D721Med (cell line): ENCODE results near the gene PPP6C.

Experiments used
- DNase-seq: peaks from one replicate; pipeline ENCODE4 v3.0.0; 2011; ENCODE audit warnings: low spot score; ENCODE audit not compliant: insufficient read length
- FAIRE-seq: peaks from 2 replicates; lab custom pipeline; 2011; peaks lifted over from hg19 to GRCh38; lab: Jason Lieb, UNC
- TF ChIP-seq, protein P1 (sequence below): IDR thresholded peaks from 2 replicates; pipeline ENCODE4 v1.5.1; 2012; ENCODE audit warnings: mild to moderate bottlenecking, control low read depth; ENCODE audit not compliant: insufficient read depth; ENCODE audit errors: missing control alignments

Gene PPP6C

DNA sequence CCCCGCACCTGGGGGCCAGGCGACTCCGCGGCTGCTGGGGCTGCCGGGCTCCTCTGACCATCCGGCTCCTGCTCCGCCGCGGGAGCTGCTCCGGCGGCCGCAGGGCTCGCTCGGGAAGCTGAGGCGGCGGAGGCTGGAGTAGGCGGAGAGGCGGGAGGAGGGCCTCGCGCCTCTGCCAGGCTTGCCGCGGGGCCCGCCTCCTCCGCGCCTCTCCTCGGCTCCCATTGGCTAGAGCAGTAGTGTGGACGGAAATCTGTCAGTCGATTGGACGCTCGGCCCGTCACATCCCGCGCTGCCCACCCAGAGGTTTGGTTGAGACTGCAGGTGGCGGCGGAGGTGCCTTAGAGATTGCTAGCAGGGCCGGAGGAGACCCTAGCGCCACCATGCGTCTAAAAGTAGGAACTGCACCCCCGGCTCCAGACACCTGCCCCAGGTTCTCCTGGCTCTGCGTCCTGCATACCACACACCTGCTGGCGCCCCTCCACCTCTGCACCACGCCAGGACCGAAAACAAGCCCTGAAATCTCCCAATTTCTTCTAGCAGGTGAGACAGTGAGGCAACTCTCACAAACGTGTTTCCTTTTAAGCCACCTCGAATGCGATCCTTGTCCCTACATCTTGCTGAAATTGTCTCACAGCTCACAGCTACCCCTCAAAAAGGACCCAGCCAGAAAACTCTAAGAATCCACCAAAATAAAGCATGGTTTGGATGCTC, 46.1 kb downstream of the PPP6C start, which contains the start of gene SCAI:
TSS of gene SCAI (minus strand) at position 152 of the 714 bp plus-strand sequence. CDS start at position 61, 91 bp downstream.
- TF ChIP-seq, protein P1, sequence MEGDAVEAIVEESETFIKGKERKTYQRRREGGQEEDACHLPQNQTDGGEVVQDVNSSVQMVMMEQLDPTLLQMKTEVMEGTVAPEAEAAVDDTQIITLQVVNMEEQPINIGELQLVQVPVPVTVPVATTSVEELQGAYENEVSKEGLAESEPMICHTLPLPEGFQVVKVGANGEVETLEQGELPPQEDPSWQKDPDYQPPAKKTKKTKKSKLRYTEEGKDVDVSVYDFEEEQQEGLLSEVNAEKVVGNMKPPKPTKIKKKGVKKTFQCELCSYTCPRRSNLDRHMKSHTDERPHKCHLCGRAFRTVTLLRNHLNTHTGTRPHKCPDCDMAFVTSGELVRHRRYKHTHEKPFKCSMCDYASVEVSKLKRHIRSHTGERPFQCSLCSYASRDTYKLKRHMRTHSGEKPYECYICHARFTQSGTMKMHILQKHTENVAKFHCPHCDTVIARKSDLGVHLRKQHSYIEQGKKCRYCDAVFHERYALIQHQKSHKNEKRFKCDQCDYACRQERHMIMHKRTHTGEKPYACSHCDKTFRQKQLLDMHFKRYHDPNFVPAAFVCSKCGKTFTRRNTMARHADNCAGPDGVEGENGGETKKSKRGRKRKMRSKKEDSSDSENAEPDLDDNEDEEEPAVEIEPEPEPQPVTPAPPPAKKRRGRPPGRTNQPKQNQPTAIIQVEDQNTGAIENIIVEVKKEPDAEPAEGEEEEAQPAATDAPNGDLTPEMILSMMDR = peak; percentile 71
- FAIRE-seq (no peak), DNase-seq (peak; percentile 90)

GRCh38 chr9:125142560-125143376, 46.8 kb downstream of the PPP6C start:
- FAIRE-seq = no peak
- no peak for DNase-seq
- TF ChIP-seq, protein P1 = no peak

GRCh38 chr9:125141751-125142150, 47.9 kb downstream of the PPP6C start:
- no peak for FAIRE-seq

DNA sequence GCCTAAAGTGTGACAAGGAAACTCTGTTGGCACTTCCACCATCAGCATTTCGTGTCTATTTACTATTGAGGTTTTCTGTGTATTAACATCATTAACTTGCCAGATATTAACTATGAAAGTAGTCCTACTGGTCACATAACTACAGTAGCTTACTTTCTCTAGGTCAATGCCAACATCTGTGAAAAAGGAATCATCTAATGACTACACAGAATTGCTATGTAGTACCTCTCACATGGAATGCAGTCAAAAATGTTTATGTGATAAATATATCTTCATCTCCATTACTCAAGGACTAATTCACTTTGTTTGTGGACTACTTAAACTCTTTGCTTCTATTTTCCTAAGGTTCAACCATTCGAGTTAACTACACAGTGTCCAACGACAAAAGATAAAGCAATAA, 48.4 kb downstream of the PPP6C start:
- DNase-seq (no peak), FAIRE-seq (no peak)
- TF ChIP-seq, protein P1 = no peak

More at GRCh38 chr9:125141751-125142150, 47.9 kb downstream of the PPP6C start:
- TF ChIP-seq, protein P1 = no peak
- DNase-seq = no peak

- TF ChIP-seq, protein P1 = no peak
- DNase-seq (no peak), FAIRE-seq (no peak)
Measured at GRCh38 chr9:125140576-125140975, 49.0 kb downstream of the PPP6C start.

DNA sequence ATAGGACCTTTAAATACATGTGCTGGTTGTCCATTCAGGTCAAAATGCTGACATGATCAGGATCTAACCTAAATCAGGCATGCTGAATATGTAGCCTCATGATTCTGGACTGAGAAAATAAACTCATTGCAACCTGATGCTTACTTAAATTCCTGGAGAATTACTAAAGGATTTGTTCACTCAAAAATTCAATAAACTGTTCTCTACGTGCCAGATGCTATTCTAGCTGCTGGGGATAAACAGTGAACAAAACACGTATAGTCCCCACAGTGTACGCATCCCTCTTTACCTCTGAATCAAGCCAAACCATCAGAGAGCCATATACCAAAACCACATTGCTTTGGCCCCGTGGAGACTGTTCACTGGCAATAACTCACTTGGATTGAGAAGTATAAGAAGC, 52.4 kb downstream of the PPP6C start:
- FAIRE-seq = no peak
- TF ChIP-seq, protein P1 = no peak
- no peak for DNase-seq
